Fibroblast of mammary gland (primary cell): ENCODE data around the gene ZNRF2.

ENCODE experiments used
- DNase-seq: peaks from one replicate; pipeline ENCODE4 v3.0.0-alpha.2; 2010; ENCODE audit warnings: low read depth
- H3K4me3 ChIP-seq: 2 replicates; pipeline ENCODE4 v1.5.1; 2011; ENCODE audit warnings: low read depth, mild to moderate bottlenecking, low read length, moderate library complexity; ENCODE audit not compliant: control insufficient read depth
- TF ChIP-seq, protein P1 (sequence below): conservative IDR thresholded peaks from 2 replicates; pipeline ENCODE4 v1.5.1; 2011; ENCODE audit warnings: low read depth, low read length, inconsistent platforms; ENCODE audit not compliant: control insufficient read depth, insufficient read depth

ZNRF2 gene

DNA sequence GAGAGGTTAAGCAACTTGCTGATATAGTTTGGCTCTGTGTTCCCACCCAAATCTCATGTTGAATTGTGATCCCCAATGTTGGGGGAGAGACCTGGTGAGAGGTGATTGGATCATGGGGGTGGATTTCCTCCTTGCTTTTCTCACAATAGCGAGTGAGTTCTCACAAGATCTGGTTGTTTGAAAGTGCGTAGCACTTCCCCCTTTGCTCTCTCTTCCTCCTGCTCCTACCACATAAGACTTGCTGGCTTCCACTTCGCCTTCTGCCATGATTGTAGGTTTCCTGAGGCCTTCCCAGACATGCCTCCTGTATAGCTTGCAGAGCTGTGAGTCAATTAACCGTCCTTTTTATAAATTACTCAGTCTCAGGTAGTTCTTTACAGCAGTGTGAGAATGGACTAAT is 13.5 kb upstream of the ZNRF2 start:
- TF ChIP-seq, protein P1, sequence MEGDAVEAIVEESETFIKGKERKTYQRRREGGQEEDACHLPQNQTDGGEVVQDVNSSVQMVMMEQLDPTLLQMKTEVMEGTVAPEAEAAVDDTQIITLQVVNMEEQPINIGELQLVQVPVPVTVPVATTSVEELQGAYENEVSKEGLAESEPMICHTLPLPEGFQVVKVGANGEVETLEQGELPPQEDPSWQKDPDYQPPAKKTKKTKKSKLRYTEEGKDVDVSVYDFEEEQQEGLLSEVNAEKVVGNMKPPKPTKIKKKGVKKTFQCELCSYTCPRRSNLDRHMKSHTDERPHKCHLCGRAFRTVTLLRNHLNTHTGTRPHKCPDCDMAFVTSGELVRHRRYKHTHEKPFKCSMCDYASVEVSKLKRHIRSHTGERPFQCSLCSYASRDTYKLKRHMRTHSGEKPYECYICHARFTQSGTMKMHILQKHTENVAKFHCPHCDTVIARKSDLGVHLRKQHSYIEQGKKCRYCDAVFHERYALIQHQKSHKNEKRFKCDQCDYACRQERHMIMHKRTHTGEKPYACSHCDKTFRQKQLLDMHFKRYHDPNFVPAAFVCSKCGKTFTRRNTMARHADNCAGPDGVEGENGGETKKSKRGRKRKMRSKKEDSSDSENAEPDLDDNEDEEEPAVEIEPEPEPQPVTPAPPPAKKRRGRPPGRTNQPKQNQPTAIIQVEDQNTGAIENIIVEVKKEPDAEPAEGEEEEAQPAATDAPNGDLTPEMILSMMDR, result no peak
- no peak overlapping the region for H3K4me3 ChIP-seq
- DNase-seq, result no peak

DNA sequence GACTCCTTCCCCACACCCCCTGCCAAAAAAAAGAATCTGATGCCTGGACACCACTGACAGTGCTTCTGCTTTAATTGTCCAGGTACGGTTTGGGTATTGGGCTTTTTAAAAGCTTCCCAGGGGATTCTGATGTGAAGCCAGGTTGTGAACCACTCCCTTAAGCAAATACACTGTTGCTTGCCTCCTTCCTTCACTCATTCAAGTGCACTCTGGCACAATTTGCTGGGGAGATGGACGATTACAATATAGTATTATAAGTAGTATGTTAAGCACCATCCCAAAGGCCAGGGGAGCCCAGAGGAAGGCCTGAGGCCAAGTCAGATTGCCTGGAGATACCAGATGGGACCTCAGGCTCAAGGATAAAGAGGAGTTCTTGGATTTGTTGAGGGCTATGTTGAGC is 12.3 kb upstream of the ZNRF2 start:
- TF ChIP-seq, protein P1, result no peak
- DNase-seq, result no peak
- H3K4me3 ChIP-seq, result no peak overlapping the region

DNA sequence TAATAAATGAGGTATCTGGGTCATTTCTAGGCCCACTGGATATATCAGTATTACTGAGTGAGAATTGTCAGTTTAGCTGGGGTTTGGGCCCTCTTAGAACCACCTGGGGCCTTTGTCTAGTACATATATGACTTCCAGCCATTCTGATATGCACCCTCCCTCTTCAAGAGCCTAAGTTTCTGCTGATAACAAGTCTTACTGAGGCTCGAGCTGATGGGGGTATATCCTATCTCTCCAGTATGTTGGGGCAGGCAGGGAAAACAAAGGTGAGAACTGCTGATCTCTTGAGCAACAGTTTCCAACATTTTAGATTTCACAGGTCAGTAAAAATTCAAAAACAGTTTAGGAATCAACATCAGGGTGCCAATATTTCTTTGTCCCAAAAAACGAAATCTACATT is 10.8 kb upstream of the ZNRF2 start:
- no peak overlapping the region for H3K4me3 ChIP-seq
- TF ChIP-seq, protein P1, result no peak
- DNase-seq, result no peak

DNA sequence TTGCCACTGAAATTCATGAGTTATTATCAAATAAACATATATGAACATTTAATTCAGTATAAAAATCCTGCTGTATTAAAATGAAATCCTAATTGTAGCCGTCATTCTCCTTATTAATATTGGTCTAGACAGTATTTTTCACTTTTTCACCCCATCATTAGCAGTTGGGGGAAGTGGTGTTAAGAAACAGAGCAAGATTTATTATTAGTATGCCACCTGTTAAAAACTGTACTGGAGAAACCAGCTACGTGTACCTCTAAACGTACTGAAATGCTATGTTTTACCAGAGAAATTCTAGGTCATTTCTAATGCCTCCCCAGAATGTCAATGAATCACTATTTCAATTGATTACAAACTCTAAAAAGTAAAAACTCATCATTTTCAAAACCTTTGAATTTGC is 9.8 kb upstream of the ZNRF2 start:
- H3K4me3 ChIP-seq, result no peak overlapping the region
- no peak for DNase-seq
- TF ChIP-seq, protein P1, result no peak

DNA sequence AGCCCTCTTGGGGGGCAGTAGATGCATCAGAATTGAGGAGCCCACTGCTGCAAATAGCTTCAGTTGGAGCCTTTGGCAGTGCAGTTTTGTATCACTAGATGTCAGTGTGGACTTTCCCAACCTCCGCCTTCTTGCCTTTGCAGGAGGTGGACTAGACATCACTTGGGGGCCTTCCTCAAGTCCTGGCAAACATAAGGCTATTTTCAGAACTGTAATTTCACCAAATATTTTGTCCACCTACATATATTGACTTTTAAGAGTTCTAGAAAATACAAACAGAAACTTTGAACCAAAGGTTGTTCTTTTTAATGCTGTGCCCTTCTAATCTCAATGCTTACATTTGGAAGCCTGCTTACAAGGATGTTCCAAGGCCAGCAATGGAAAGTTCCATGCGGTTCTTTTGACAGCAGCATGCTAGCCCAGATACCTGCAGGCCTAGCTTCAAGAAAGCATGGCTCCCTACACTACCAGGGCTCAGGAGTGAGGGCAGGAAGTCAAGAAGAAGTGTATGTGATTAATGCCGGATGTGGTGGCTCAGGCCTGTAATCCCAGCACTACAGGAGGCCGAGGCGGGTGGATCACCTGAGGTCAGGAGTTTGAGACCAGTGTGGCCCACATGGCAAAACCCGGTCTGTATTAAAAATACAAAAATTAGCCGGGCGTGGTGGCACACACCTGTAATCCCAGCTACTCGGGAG is 8.0 kb upstream of the ZNRF2 start:
- TF ChIP-seq, protein P1, result peak; percentile 87
- no peak overlapping the region for H3K4me3 ChIP-seq
- DNase-seq, result peak; percentile 69

DNA sequence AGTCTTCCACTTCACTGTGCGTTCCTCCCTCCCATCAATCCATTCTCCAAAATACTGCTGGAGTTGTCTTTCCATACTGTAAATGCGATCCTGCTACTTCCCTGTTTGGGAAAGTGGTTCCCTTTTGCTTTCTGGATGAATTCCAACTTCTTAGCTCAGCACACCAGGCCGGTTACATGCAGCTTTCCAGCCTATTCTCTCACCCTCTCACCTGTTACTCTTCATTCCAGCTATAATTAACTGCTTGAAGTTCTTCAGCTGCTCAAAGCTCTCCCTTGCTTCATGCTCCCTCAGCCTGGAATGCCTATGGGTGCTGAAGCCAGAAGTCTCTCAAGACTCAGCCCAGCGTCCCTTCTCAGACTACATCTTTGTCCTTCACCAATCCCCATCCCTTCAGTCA is 6.0 kb upstream of the ZNRF2 start:
- DNase-seq, result no peak

More for the DNA sequence above, 6.0 kb upstream of the ZNRF2 start:
- no peak overlapping the region for H3K4me3 ChIP-seq
- TF ChIP-seq, protein P1, result no peak
